Measurements from ENCODE around the gene PLA2G4A.

GRCh38 chr1:186982116-186982515 lies 153.4 kb downstream of the PLA2G4A start:
- TF ChIP-seq CTCF (IDR thresholded peaks at IDR 0.05; ENCODE audit: low read length) (no peak), EZH2 (IDR thresholded peaks at IDR 0.05; ENCODE audit: borderline replicate concordance, low read length) (no peak)

Measured in OCI-LY1 (cell line).